HEK293 (cell line): ENCODE measurements around the gene SCG3.

Source experiments
- HOXC10 ChIP-seq: sonication (generic); formaldehyde crosslinking; IDR thresholded peaks from 2 replicates; pipeline ENCODE4 v1.8.1; 2023; ENCODE audit warnings: mild to moderate bottlenecking, missing genetic modification reagents
- KLF9 ChIP-seq: fragments of 450-650 bp; formaldehyde crosslinking; IDR thresholded peaks from 2 replicates; pipeline ENCODE4 v1.5.1; 2016; ENCODE audit warnings: missing biosample characterization, missing genetic modification characterization, low read depth
- REPIN1 ChIP-seq: fragments of 450-650 bp; formaldehyde crosslinking; IDR thresholded peaks from 2 replicates; pipeline ENCODE4 v1.5.1; 2017; ENCODE audit warnings: missing biosample characterization, missing genetic modification characterization, low read depth
- SP2 ChIP-seq: fragments of 450-650 bp; formaldehyde crosslinking; IDR thresholded peaks from 2 replicates; pipeline ENCODE4 v1.5.1; 2016; ENCODE audit warnings: missing biosample characterization, missing genetic modification characterization
- ZBTB17 ChIP-seq: fragments of 450-650 bp; formaldehyde crosslinking; IDR thresholded peaks from 2 replicates; pipeline ENCODE4 v1.5.1; 2016; ENCODE audit warnings: missing biosample characterization, missing genetic modification characterization
- ZEB2 ChIP-seq: fragments of 450-650 bp; formaldehyde crosslinking; IDR thresholded peaks from 2 replicates; pipeline ENCODE4 v1.5.1; 2016; ENCODE audit warnings: missing biosample characterization, missing genetic modification characterization
- ZNF10 ChIP-seq: fragments of 450-650 bp; formaldehyde crosslinking; IDR thresholded peaks from 2 replicates; pipeline ENCODE4 v1.5.1; 2017; ENCODE audit warnings: missing biosample characterization, missing genetic modification characterization
- ZNF112 ChIP-seq: fragments of 450-650 bp; formaldehyde crosslinking; IDR thresholded peaks from 2 replicates; pipeline ENCODE4 v1.5.0; 2017; ENCODE audit warnings: missing biosample characterization, missing genetic modification characterization
- ZNF214 ChIP-seq: fragments of 450-650 bp; formaldehyde crosslinking; IDR thresholded peaks from 2 replicates; pipeline ENCODE4 v1.5.1; 2017; ENCODE audit warnings: missing biosample characterization, mild to moderate bottlenecking, missing genetic modification characterization, borderline replicate concordance
- ZNF24 ChIP-seq: fragments of 450-650 bp; formaldehyde crosslinking; IDR thresholded peaks from 2 replicates; pipeline ENCODE4 v1.5.1; 2016; ENCODE audit warnings: missing biosample characterization, missing genetic modification characterization
- ZNF248 ChIP-seq: fragments of 450-650 bp; formaldehyde crosslinking; IDR thresholded peaks from 2 replicates; pipeline ENCODE4 v1.5.1; 2017; ENCODE audit warnings: missing biosample characterization, missing genetic modification characterization
- ZNF341 ChIP-seq: fragments of 450-650 bp; formaldehyde crosslinking; IDR thresholded peaks from 2 replicates; pipeline ENCODE4; 2016; ENCODE audit warnings: low read depth, missing biosample characterization, missing genetic modification characterization
- ZNF354C ChIP-seq: fragments of 450-650 bp; formaldehyde crosslinking; IDR thresholded peaks from 2 replicates; pipeline ENCODE4 v1.5.1; 2016; ENCODE audit warnings: missing biosample characterization, missing genetic modification characterization, low read depth, borderline replicate concordance
- ZNF37A ChIP-seq: fragments of 450-650 bp; IDR thresholded peaks from 2 replicates; pipeline ENCODE4 v1.5.1; 2018; ENCODE audit warnings: missing biosample characterization, missing genetic modification characterization
- ZNF629 ChIP-seq: fragments of 450-650 bp; formaldehyde crosslinking; IDR thresholded peaks from 2 replicates; pipeline ENCODE4 v1.5.1; 2017; ENCODE audit warnings: missing biosample characterization, missing genetic modification characterization
- TF ChIP-seq, protein P1 (sequence below): fragments of 450-650 bp; formaldehyde crosslinking; IDR thresholded peaks from 2 replicates; pipeline ENCODE4 v1.5.1; 2016; ENCODE audit warnings: missing biosample characterization, missing genetic modification characterization
- TF ChIP-seq, protein P2 (sequence below): fragments of 450-650 bp; formaldehyde crosslinking; conservative IDR thresholded peaks from 2 replicates; pipeline ENCODE4 v1.5.1; 2016; ENCODE audit warnings: low read depth, missing biosample characterization, missing genetic modification characterization
- TF ChIP-seq, protein P3 (sequence below): fragments of 450-650 bp; IDR thresholded peaks from 2 replicates; pipeline ENCODE4 v1.5.1; 2018; ENCODE audit warnings: missing biosample characterization, missing genetic modification characterization
- TF ChIP-seq, protein P4 (sequence below): fragments of 450-650 bp; formaldehyde crosslinking; IDR thresholded peaks from 2 replicates; pipeline ENCODE4 v1.5.1; 2016; ENCODE audit warnings: missing biosample characterization, missing genetic modification characterization

The SCG3 gene

DNA sequence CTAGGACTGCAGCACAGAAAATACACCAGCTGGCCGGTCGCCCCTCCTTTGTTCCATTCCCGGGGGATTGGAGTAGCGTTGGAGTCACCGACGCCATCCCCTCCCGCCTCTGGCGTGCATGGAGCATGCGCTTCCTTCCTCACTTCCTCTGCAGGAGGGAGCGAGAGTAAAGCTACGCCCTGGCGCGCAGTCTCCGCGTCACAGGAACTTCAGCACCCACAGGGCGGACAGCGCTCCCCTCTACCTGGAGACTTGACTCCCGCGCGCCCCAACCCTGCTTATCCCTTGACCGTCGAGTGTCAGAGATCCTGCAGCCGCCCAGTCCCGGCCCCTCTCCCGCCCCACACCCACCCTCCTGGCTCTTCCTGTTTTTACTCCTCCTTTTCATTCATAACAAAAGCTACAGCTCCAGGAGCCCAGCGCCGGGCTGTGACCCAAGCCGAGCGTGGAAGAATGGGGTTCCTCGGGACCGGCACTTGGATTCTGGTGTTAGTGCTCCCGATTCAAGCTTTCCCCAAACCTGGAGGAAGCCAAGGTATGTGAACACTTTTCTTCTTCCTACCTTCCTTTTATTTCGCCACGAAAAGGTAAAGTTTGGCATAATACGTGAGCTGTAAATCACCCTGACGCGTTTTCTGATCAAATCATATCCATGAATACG lies at the start of gene SCG3 (continued):
- TF ChIP-seq, protein P1, sequence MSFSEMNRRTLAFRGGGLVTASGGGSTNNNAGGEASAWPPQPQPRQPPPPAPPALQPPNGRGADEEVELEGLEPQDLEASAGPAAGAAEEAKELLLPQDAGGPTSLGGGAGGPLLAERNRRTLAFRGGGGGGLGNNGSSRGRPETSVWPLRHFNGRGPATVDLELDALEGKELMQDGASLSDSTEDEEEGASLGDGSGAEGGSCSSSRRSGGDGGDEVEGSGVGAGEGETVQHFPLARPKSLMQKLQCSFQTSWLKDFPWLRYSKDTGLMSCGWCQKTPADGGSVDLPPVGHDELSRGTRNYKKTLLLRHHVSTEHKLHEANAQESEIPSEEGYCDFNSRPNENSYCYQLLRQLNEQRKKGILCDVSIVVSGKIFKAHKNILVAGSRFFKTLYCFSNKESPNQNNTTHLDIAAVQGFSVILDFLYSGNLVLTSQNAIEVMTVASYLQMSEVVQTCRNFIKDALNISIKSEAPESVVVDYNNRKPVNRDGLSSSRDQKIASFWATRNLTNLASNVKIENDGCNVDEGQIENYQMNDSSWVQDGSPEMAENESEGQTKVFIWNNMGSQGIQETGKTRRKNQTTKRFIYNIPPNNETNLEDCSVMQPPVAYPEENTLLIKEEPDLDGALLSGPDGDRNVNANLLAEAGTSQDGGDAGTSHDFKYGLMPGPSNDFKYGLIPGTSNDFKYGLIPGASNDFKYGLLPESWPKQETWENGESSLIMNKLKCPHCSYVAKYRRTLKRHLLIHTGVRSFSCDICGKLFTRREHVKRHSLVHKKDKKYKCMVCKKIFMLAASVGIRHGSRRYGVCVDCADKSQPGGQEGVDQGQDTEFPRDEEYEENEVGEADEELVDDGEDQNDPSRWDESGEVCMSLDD (tag by site-specific recombination) = 0 out of 2 replicates have a peak, but pooled peaks have one; percentile 28
- TF ChIP-seq KLF9 (tag by site-specific recombination) = no peak; the same call in 1 of the 2 replicates
- peak; percentile 88 for TF ChIP-seq ZEB2
- TF ChIP-seq ZNF248 (tag by site-specific recombination) = no peak
- no peak for TF ChIP-seq HOXC10 (CRISPR knock-in tag)
- TF ChIP-seq, protein P2, sequence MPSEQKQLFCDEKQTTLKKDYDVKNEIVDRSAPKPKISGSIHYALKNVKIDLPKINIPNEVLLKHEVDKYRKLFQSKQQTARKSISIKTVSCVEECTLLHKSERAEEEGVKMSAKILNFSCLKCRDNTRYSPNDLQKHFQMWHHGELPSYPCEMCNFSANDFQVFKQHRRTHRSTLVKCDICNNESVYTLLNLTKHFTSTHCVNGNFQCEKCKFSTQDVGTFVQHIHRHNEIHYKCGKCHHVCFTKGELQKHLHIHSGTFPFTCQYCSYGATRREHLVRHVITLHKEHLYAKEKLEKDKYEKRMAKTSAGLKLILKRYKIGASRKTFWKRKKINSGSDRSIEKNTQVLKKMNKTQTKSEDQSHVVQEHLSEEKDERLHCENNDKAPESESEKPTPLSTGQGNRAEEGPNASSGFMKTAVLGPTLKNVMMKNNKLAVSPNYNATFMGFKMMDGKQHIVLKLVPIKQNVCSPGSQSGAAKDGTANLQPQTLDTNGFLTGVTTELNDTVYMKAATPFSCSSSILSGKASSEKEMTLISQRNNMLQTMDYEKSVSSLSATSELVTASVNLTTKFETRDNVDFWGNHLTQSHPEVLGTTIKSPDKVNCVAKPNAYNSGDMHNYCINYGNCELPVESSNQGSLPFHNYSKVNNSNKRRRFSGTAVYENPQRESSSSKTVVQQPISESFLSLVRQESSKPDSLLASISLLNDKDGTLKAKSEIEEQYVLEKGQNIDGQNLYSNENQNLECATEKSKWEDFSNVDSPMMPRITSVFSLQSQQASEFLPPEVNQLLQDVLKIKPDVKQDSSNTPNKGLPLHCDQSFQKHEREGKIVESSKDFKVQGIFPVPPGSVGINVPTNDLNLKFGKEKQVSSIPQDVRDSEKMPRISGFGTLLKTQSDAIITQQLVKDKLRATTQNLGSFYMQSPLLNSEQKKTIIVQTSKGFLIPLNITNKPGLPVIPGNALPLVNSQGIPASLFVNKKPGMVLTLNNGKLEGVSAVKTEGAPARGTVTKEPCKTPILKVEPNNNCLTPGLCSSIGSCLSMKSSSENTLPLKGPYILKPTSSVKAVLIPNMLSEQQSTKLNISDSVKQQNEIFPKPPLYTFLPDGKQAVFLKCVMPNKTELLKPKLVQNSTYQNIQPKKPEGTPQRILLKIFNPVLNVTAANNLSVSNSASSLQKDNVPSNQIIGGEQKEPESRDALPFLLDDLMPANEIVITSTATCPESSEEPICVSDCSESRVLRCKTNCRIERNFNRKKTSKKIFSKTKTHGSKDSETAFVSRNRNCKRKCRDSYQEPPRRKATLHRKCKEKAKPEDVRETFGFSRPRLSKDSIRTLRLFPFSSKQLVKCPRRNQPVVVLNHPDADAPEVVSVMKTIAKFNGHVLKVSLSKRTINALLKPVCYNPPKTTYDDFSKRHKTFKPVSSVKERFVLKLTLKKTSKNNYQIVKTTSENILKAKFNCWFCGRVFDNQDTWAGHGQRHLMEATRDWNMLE (tag by site-specific recombination) = peak; percentile 59
- TF ChIP-seq ZNF214 (tag by site-specific recombination) = no peak
- TF ChIP-seq, protein P3, sequence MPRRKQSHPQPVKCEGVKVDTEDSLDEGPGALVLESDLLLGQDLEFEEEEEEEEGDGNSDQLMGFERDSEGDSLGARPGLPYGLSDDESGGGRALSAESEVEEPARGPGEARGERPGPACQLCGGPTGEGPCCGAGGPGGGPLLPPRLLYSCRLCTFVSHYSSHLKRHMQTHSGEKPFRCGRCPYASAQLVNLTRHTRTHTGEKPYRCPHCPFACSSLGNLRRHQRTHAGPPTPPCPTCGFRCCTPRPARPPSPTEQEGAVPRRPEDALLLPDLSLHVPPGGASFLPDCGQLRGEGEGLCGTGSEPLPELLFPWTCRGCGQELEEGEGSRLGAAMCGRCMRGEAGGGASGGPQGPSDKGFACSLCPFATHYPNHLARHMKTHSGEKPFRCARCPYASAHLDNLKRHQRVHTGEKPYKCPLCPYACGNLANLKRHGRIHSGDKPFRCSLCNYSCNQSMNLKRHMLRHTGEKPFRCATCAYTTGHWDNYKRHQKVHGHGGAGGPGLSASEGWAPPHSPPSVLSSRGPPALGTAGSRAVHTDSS = 0 out of 2 replicates have a peak, but pooled peaks have one; percentile 9
- TF ChIP-seq ZBTB17 = peak; percentile 69; the same call in 1 of the 2 replicates
- TF ChIP-seq SP2 (tag by site-specific recombination) = peak; percentile 68
- TF ChIP-seq ZNF341 (tag by site-specific recombination) = peak; percentile 58
- no peak for TF ChIP-seq ZNF24
- TF ChIP-seq ZNF37A (tag by site-specific recombination) = no peak
- TF ChIP-seq, protein P4, sequence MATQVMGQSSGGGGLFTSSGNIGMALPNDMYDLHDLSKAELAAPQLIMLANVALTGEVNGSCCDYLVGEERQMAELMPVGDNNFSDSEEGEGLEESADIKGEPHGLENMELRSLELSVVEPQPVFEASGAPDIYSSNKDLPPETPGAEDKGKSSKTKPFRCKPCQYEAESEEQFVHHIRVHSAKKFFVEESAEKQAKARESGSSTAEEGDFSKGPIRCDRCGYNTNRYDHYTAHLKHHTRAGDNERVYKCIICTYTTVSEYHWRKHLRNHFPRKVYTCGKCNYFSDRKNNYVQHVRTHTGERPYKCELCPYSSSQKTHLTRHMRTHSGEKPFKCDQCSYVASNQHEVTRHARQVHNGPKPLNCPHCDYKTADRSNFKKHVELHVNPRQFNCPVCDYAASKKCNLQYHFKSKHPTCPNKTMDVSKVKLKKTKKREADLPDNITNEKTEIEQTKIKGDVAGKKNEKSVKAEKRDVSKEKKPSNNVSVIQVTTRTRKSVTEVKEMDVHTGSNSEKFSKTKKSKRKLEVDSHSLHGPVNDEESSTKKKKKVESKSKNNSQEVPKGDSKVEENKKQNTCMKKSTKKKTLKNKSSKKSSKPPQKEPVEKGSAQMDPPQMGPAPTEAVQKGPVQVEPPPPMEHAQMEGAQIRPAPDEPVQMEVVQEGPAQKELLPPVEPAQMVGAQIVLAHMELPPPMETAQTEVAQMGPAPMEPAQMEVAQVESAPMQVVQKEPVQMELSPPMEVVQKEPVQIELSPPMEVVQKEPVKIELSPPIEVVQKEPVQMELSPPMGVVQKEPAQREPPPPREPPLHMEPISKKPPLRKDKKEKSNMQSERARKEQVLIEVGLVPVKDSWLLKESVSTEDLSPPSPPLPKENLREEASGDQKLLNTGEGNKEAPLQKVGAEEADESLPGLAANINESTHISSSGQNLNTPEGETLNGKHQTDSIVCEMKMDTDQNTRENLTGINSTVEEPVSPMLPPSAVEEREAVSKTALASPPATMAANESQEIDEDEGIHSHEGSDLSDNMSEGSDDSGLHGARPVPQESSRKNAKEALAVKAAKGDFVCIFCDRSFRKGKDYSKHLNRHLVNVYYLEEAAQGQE (tag by site-specific recombination) = peak; percentile 96
- TF ChIP-seq REPIN1 (tag by site-specific recombination) = no peak
- TF ChIP-seq ZNF112 (tag by site-specific recombination) = no peak
- peak; percentile 88 for TF ChIP-seq ZNF10 (tag by site-specific recombination)
- TF ChIP-seq ZNF629 (tag by site-specific recombination) = peak; percentile 57
- TF ChIP-seq ZNF354C (tag by site-specific recombination) = no peak
